Keratinocyte (primary cell): Measurements from ENCODE around the gene PRAMEF12. TPM values are rescaled to one million over a fixed set of nuclear protein-coding genes. Genes with fewer than 3 reads are reported as not detected.

Experiments
- DNase-seq: peaks from one replicate; pipeline ENCODE4 v3.0.0-alpha.2; 2011; ENCODE audit warnings: low read depth, missing footprints, low spot score
- FAIRE-seq: peaks from 2 replicates; lab custom pipeline; 2011; peaks lifted over from hg19 to GRCh38; lab: Jason Lieb, UNC
- H2AFZ ChIP-seq: 2 replicates; pipeline ENCODE4 v1.6.0; 2012; ENCODE audit warnings: low read length, control low read depth, inconsistent platforms; ENCODE audit not compliant: control insufficient read depth
- H3K27ac ChIP-seq: 2 replicates; pipeline ENCODE4 v1.5.1; 2011; ENCODE audit warnings: low read length; ENCODE audit not compliant: control insufficient read depth, insufficient read depth
- H3K27me3 ChIP-seq: 3 replicates; pipeline ENCODE4 v1.6.0; 2011; ENCODE audit warnings: low read length; ENCODE audit not compliant: control insufficient read depth, insufficient read depth; ENCODE audit errors: extremely low read depth
- H3K36me3 ChIP-seq, 2 experiments: 2 replicates in 1 of 2; 3 replicates in 1 of 2; pipeline ENCODE4 v1.5.1; 2011; ENCODE audit warnings: low read length in 2 of 2, mild to moderate bottlenecking in 1 of 2; ENCODE audit not compliant: control insufficient read depth in 2 of 2, insufficient read depth in 2 of 2; ENCODE audit errors: extremely low read depth in 1 of 2
- H3K4me1 ChIP-seq: 3 replicates; pipeline ENCODE4 v1.5.1; 2011; ENCODE audit warnings: low read length; ENCODE audit not compliant: control insufficient read depth, insufficient read depth; ENCODE audit errors: extremely low read depth
- H3K4me2 ChIP-seq: 3 replicates; pipeline ENCODE4 v1.6.0; 2011; ENCODE audit warnings: low read depth, low read length; ENCODE audit not compliant: control insufficient read depth, insufficient read depth; ENCODE audit errors: extremely low read depth
- H3K4me3 ChIP-seq, 3 experiments: fragments of 200-600 bp in 1 of 3; sonication (generic) in 1 of 3; 2 replicates in 2 of 3; 3 replicates in 1 of 3; pipeline ENCODE4 v1.5.1; 2011 to 2016; ENCODE audit warnings: low read length in 3 of 3, mild to moderate bottlenecking in 3 of 3, control low read depth in 2 of 3, inconsistent platforms in 1 of 3, low read depth in 1 of 3, mixed read lengths in 1 of 3, mixed run types in 1 of 3, moderate library complexity in 1 of 3; ENCODE audit not compliant: control insufficient read depth in 2 of 3, insufficient read depth in 2 of 3; ENCODE audit errors: extremely low read depth in 1 of 3
- H3K79me2 ChIP-seq: 2 replicates; pipeline ENCODE4 v1.6.0; 2012; ENCODE audit warnings: low read length; ENCODE audit not compliant: control insufficient read depth, insufficient read depth
- H3K9ac ChIP-seq: 3 replicates; pipeline ENCODE4 v1.6.0; 2011; ENCODE audit warnings: low read length; ENCODE audit not compliant: control insufficient read depth, insufficient read depth; ENCODE audit errors: extremely low read depth
- H3K9me1 ChIP-seq: 3 replicates; pipeline ENCODE4 v1.6.0; 2011; ENCODE audit warnings: low read length; ENCODE audit not compliant: control insufficient read depth, insufficient read depth; ENCODE audit errors: extremely low read depth
- H3K9me3 ChIP-seq: 2 replicates; pipeline ENCODE4 v1.5.1; 2012; ENCODE audit warnings: low read depth, low read length; ENCODE audit not compliant: control insufficient read depth
- H4K20me1 ChIP-seq: 3 replicates; pipeline ENCODE4 v1.6.0; 2011; ENCODE audit warnings: low read length; ENCODE audit not compliant: control insufficient read depth, insufficient read depth; ENCODE audit errors: extremely low read depth
- CTCF ChIP-seq, 3 experiments: IDR thresholded peaks in 1 of 3; conservative IDR thresholded peaks in 1 of 3; optimal IDR thresholded peaks in 1 of 3; 2 replicates in 2 of 3; 3 replicates in 1 of 3; pipeline versions ENCODE3 to v1.5.1; 2011; ENCODE audit warnings: low read length in 3 of 3, mild to moderate bottlenecking in 3 of 3, moderate library complexity in 2 of 3, control low read depth in 1 of 3, inconsistent platforms in 1 of 3; ENCODE audit not compliant: insufficient read depth in 2 of 3; ENCODE audit errors: extremely low read depth in 1 of 3
- EZH2 ChIP-seq: IDR thresholded peaks from one replicate; pipeline ENCODE4 v1.6.1; 2012; ENCODE audit warnings: inconsistent platforms, mild to moderate bottlenecking, low read length, moderate library complexity
- dilution Hi-C: fragments of 300-500 bp; cut with MboI; formaldehyde crosslinking; loops from one replicate; pipeline ENCODE4 v1.7.0; 2020; ENCODE audit warnings: low sequenced_read_pairs; ENCODE audit not compliant: extremely low pct_ligation_motif_present
- polyA plus RNA-seq, 5 experiments: library from polyadenylated mRNA; depleted of rRNA in 3 of 5; stranded (reverse) in 3 of 5; stranded (forward) in 1 of 5; unstranded in 1 of 5; fragments of >200 nt; gene quantifications; 1 replicate in 1 of 5; 2 replicates in 3 of 5; 3 replicates in 1 of 5; pipeline versions ENCODE4 v1.2.1 to v1.2.3, GENCODE V29; 2011 to 2012; ENCODE audit warnings: missing spikeins in 2 of 5, low read depth in 1 of 5, low replicate concordance in 1 of 5

Gene PRAMEF12
- polyA plus RNA-seq, 1 donor (not counting 4 experiments of a cell fraction or from before 2014, with no cell fraction given), result not detected

GRCh38 chr1:12741946-12742345 lies 31.6 kb upstream of the PRAMEF12 start:
- Histone ChIP-seq H3K4me3 (no peak overlapping the region), H3K9me1 (no peaks in the 10 kb centered on the region), H3K4me1 (no peaks in the 10 kb centered on the region), H3K27me3 (no peaks in the 10 kb centered on the region), H4K20me1 (no peaks in the 10 kb centered on the region), H3K9ac (no peak overlapping the region), H2AFZ (no peak overlapping the region), H3K4me2 (no peak overlapping the region), H3K27ac (no peak overlapping the region), H3K79me2 (no peaks in the 10 kb centered on the region), H3K36me3 (no peaks in the 10 kb centered on the region), H3K9me3 (no peaks in the 10 kb centered on the region)
- DNase-seq, result no peak
- dilution Hi-C loops, result no loop called here
- no peak for FAIRE-seq
- TF ChIP-seq CTCF (optimal IDR thresholded peaks at IDR 0.05 in 1 of 3, IDR thresholded peaks at IDR 0.05 in 1 of 3, conservative IDR thresholded peaks at IDR 0.05 in 1 of 3; ENCODE audit: extremely low read depth in 1 of 3, insufficient read depth in 2 of 3, low read length in 3 of 3) (no peak), EZH2 (no peak)

DNA sequence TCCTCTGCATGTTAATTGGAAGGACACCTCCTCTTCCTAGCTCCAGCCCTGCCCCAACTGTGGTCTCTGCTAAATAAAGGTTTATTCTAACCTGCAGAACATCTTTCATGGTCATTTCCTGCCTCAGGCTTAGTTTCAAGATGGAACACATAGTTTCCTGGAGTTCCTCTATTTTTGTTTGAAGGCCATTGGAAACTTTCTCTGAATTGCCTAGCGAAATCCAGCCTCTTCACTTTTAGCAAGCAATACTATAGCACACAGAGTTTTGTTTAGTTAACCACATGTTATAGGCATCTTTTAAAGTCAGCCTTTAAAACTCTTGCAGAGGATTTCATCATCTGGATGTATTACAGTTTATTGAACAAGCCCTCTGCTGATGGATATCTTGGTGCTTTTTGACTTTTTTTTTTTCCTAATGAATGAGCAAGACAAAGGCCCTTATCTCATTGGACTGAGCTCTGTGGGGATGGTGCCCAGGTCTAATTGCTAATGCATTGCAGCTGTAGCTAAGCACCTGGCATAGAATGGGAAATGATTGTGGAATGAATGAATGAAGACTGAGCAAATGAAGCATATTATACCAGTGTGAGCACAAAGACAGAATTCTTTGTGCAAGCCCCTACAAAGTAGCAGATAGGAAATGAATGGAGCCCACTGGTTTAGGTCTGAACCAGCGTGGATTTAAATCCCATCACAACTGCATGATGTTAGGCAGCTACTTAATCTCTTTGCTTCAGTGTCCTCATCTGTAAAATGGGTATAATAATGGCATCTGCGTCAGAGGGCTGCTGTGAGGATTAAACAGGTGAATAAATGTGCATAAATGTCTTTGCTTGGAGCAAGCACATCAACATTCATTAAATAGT lies 28.2 kb upstream of the PRAMEF12 start:
- dilution Hi-C loops, result no loop called here
- no peak overlapping the region for H3K4me2 ChIP-seq
- no peak overlapping the region for H2AFZ ChIP-seq
- no peaks in the 10 kb centered on the region for H3K9me1 ChIP-seq
- no peak overlapping the region for H3K27ac ChIP-seq
- H3K4me3 ChIP-seq, result no peak overlapping the region
- H3K36me3 ChIP-seq, result no peaks in the 10 kb centered on the region
- H3K79me2 ChIP-seq, result no peaks in the 10 kb centered on the region
- H4K20me1 ChIP-seq, result no peaks in the 10 kb centered on the region
- H3K27me3 ChIP-seq, result no peaks in the 10 kb centered on the region
- no peak for TF ChIP-seq EZH2
- no peak for TF ChIP-seq CTCF (optimal IDR thresholded peaks at IDR 0.05 in 1 of 3, IDR thresholded peaks at IDR 0.05 in 1 of 3, conservative IDR thresholded peaks at IDR 0.05 in 1 of 3; ENCODE audit: extremely low read depth in 1 of 3, insufficient read depth in 2 of 3, low read length in 3 of 3)
- no peaks in the 10 kb centered on the region for H3K4me1 ChIP-seq
- H3K9ac ChIP-seq, result no peak overlapping the region
- DNase-seq, result no peak
- H3K9me3 ChIP-seq, result no peaks in the 10 kb centered on the region
- no peak for FAIRE-seq
